Activated naive CD4-positive, alpha-beta T cell treated with anti-CD3 and anti-CD28 coated beads, Interleukin-2, amount 50 U/mL, for 72 hours (primary cell): ENCODE data around the gene JADE2. TPM values are rescaled to one million over a fixed set of nuclear protein-coding genes. Genes with fewer than 3 reads are reported as not detected.
"Not testable (repeated sequence)": the region's sequence is repeated elsewhere in the genome, so short reads cannot be mapped to it uniquely, and the experiment has no call there.

Experiments used
- ATAC-seq, 2 donors: fragments of 150-1000 bp; cut with Tn5 transposase; 2 replicates each; pipeline ENCODE4 v1.10.0; 2021; ENCODE audit warnings: mild to moderate bottlenecking in 2 of 2, moderate library complexity in 2 of 2
- DNase-seq, 2 donors: peaks; one replicate each; pipeline ENCODE4 v3.0.0; 2021 to 2022; ENCODE audit warnings: low spot score in 2 of 2
- H3K27ac Mint-ChIP-seq, 2 donors: one replicate each; pipeline ENCODE4 v1.8.0; 2022; ENCODE audit warnings: mild to moderate bottlenecking in 2 of 2, mixed read lengths in 2 of 2
- H3K36me3 Mint-ChIP-seq, 2 donors: one replicate each; pipeline ENCODE4 v1.8.0; 2022; ENCODE audit warnings: mixed read lengths in 2 of 2
- H3K9me3 Mint-ChIP-seq, 2 donors: one replicate each; pipeline ENCODE4 v1.8.0; 2022; ENCODE audit warnings: mixed read lengths in 2 of 2
- total RNA-seq, 2 donors: library from RNA; stranded (reverse); gene quantifications; one replicate each; pipeline ENCODE4 v1.2.3, GENCODE V29; 2022

Gene JADE2
- total RNA-seq, 2 donors from 2014 or later = 73.4 to 80.8 TPM

GRCh38 chr5:134503937-134504437 is 21.5 kb upstream of the JADE2 start:
- no peak for DNase-seq
- Mint-ChIP-seq H3K27ac (peak overlapping the region; percentile 92 to 94), H3K9me3 (no peaks in the 10 kb centered on the region), H3K36me3 (no peaks in the 10 kb centered on the region)
- peak; percentile 7 to 26 for ATAC-seq

GRCh38 chr5:134504629-134505300 is 20.7 kb upstream of the JADE2 start:
- Mint-ChIP-seq H3K9me3 (no peaks in the 10 kb centered on the region), H3K36me3 (no peaks in the 10 kb centered on the region), H3K27ac (peak overlapping the region; percentile 60 to 92)
- DNase-seq = no peak
- ATAC-seq = no peak

- no peaks in the 10 kb centered on the region for H3K9me3 Mint-ChIP-seq
- H3K36me3 Mint-ChIP-seq = no peaks in the 10 kb centered on the region
- no peak overlapping the region for H3K27ac Mint-ChIP-seq
- ATAC-seq = no peak
- DNase-seq = no peak
Observed at GRCh38 chr5:134506054-134507039, 19.1 kb upstream of the JADE2 start.

GRCh38 chr5:134507452-134507851 is 18.0 kb upstream of the JADE2 start:
- no peaks in the 10 kb centered on the region for H3K9me3 Mint-ChIP-seq
- H3K27ac Mint-ChIP-seq = no peak overlapping the region
- H3K36me3 Mint-ChIP-seq = no peaks in the 10 kb centered on the region
- DNase-seq (no peak), ATAC-seq (no peak)

GRCh38 chr5:134508521-134509195 is 16.8 kb upstream of the JADE2 start:
- DNase-seq (no peak), ATAC-seq (no peak)
- Mint-ChIP-seq H3K36me3 (no peaks in the 10 kb centered on the region), H3K9me3 (no peaks in the 10 kb centered on the region), H3K27ac (no peak overlapping the region)

- Mint-ChIP-seq H3K27ac (no peak overlapping the region), H3K36me3 (no peaks in the 10 kb centered on the region), H3K9me3 (no peaks in the 10 kb centered on the region)
- DNase-seq (no peak), ATAC-seq (peak in 1 of 2 donors; percentile 45)
Observed at GRCh38 chr5:134509308-134510040, 16.0 kb upstream of the JADE2 start.

- peak overlapping the region; percentile 57 to 86 for H3K27ac Mint-ChIP-seq
- ATAC-seq (peak; percentile 83 to 89), DNase-seq (peak in 1 of 2 donors; percentile 52)
- no peaks in the 10 kb centered on the region for H3K9me3 Mint-ChIP-seq
- no peaks in the 10 kb centered on the region for H3K36me3 Mint-ChIP-seq
Observed at GRCh38 chr5:134510970-134511795, 14.3 kb upstream of the JADE2 start.

GRCh38 chr5:134511796-134512660 is 13.4 kb upstream of the JADE2 start:
- no peaks in the 10 kb centered on the region for H3K9me3 Mint-ChIP-seq
- peak in 1 of 2 donors; percentile 9 for ATAC-seq
- DNase-seq = no peak
- peak overlapping the region; percentile 57 to 86 for H3K27ac Mint-ChIP-seq
- no peaks in the 10 kb centered on the region for H3K36me3 Mint-ChIP-seq

- DNase-seq = no peak
- ATAC-seq = no peak
- Mint-ChIP-seq H3K27ac (peak overlapping the region in 1 of 2 donors; percentile 57), H3K36me3 (no peaks in the 10 kb centered on the region), H3K9me3 (no peaks in the 10 kb centered on the region)
Observed at GRCh38 chr5:134512661-134512999, 12.8 kb upstream of the JADE2 start.

GRCh38 chr5:134515801-134516200 is 9.7 kb upstream of the JADE2 start:
- ATAC-seq (no peak), DNase-seq (no peak)
- no peaks in the 10 kb centered on the region for H3K9me3 Mint-ChIP-seq
- no peak overlapping the region for H3K27ac Mint-ChIP-seq
- H3K36me3 Mint-ChIP-seq = no peaks in the 10 kb centered on the region

- H3K27ac Mint-ChIP-seq, DNase-seq, ATAC-seq, H3K9me3 Mint-ChIP-seq, H3K36me3 Mint-ChIP-seq: not testable (repeated sequence)
Observed at GRCh38 chr5:134516984-134517383, 8.5 kb upstream of the JADE2 start.

GRCh38 chr5:134517553-134517952 is 7.9 kb upstream of the JADE2 start:
- no peak for DNase-seq
- ATAC-seq = no peak
- no peak overlapping the region for H3K27ac Mint-ChIP-seq
- H3K9me3 Mint-ChIP-seq = no peaks in the 10 kb centered on the region
- no peaks in the 10 kb centered on the region for H3K36me3 Mint-ChIP-seq

GRCh38 chr5:134519989-134520388 is 5.5 kb upstream of the JADE2 start:
- Mint-ChIP-seq H3K27ac (no peak overlapping the region), H3K36me3 (no peaks in the 10 kb centered on the region), H3K9me3 (no peaks in the 10 kb centered on the region)
- DNase-seq (no peak), ATAC-seq (no peak)

- Mint-ChIP-seq H3K9me3 (no peaks in the 10 kb centered on the region), H3K27ac (no peak overlapping the region), H3K36me3 (no peaks in the 10 kb centered on the region)
- no peak for ATAC-seq
- no peak for DNase-seq
Observed at GRCh38 chr5:134521841-134522240, 3.6 kb upstream of the JADE2 start.
